Natural killer cell treated with Interleukin-12 subunit alpha and Interleukin-12 subunit beta and Interleukin-15 and Interleukin-18, amount 100 ng/mL, for 72 hours (primary cell): ENCODE results near the gene CTNND1. TPM values are rescaled to one million over a fixed set of nuclear protein-coding genes. Genes with fewer than 3 reads are reported as not detected.

Experiments
- ATAC-seq, 2 donors: fragments of 150-1000 bp; cut with Tn5 transposase in 1 of 2; sonication (Bioruptor Pico), chemical (Tn5 transposase) in 1 of 2; 2 replicates each; pipeline ENCODE4 v1.10.0; 2021
- DNase-seq: peaks from one replicate; pipeline ENCODE4 v3.0.0; 2022; ENCODE audit warnings: low spot score
- H3K27ac Mint-ChIP-seq, 2 donors: 1 replicate in 1 of 2; 2 replicates in 1 of 2; pipeline ENCODE4 v1.8.0; 2022; ENCODE audit warnings: mixed read lengths in 2 of 2, mild to moderate bottlenecking in 1 of 2, moderate library complexity in 1 of 2
- H3K27me3 Mint-ChIP-seq, 2 donors: 1 replicate in 1 of 2; 2 replicates in 1 of 2; pipeline ENCODE4 v1.8.0; 2022; ENCODE audit warnings: mixed read lengths in 2 of 2
- H3K36me3 Mint-ChIP-seq: one replicate; pipeline ENCODE4 v1.8.0; 2022; ENCODE audit warnings: mixed read lengths
- H3K4me1 Mint-ChIP-seq, 2 donors: 1 replicate in 1 of 2; 2 replicates in 1 of 2; pipeline ENCODE4 v1.8.0; 2022; ENCODE audit warnings: low read depth in 2 of 2, mixed read lengths in 2 of 2, mild to moderate bottlenecking in 1 of 2
- H3K4me3 Mint-ChIP-seq: one replicate; pipeline ENCODE4 v1.8.0; 2022; ENCODE audit warnings: mixed read lengths
- H3K9me3 Mint-ChIP-seq: 2 replicates; pipeline ENCODE4 v1.8.0; 2022; ENCODE audit warnings: mixed read lengths
- total RNA-seq, 2 donors: library from RNA; stranded (reverse); gene quantifications; one replicate each; pipeline ENCODE4 v1.2.3, GENCODE V29; 2022

CTNND1 gene
- total RNA-seq, 2 donors from 2014 or later, result 9.2 to 10.6 TPM

DNA sequence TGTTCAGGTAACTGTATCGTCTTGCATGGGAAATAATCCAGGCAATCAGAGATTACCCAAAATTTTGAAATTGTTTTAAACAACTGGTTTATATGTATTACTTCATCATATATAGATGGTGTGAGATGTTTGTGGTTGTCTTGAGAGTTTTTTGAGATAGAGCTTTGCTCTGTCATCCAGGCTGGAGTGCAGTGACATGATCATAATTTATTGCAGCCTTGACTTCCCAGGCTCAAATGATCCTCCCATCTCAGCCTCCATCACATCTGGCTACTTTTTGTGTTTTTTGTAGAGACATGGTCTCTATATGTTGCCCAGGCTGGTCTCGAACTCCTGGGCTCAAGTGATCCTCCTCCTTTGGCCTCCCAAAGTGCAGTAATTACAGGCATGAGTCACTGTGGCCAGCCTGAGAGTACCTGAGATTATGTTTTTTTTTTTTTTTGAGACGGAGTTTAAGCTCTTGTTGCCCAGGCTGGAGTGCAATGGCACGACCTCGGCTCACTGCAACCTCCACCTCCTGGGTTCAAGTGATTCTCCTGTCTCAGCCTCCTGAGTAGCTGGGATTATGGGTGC, 11.5 kb downstream of the CTNND1 start:
- H3K27ac Mint-ChIP-seq, result no peak overlapping the region
- H3K36me3 Mint-ChIP-seq, result no peaks in the 10 kb centered on the region
- no peaks in the 10 kb centered on the region for H3K9me3 Mint-ChIP-seq
- DNase-seq (no peak), ATAC-seq (no peak)
- no peaks in the 10 kb centered on the region for H3K27me3 Mint-ChIP-seq
- peaks cover 8 to 16% of the 10 kb centered on the region in 2 donors for H3K4me1 Mint-ChIP-seq
- H3K4me3 Mint-ChIP-seq, result no peak overlapping the region

DNA sequence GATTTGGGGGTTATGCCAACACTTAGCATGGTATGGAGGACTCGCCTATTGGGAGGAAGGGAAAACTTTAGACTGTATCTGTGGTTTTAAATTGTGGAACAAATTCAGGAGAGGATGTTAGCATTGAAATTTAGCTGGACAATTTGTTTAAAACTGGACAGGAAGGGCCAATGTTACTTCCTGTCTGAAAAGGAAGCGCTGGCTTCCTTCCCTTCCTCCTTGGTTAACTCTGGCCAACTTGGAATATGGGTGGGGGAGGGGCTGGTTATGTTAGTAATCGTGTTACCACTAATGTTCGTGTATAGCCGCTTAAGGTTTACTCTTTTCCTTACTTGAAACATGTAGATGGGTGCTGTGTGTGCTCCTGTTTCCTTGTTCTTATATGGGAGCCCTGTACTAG, 13.9 kb downstream of the CTNND1 start:
- Mint-ChIP-seq H3K4me1 (peaks cover 8 to 16% of the 10 kb centered on the region in 2 donors), H3K27me3 (no peaks in the 10 kb centered on the region), H3K36me3 (no peaks in the 10 kb centered on the region), H3K27ac (no peak overlapping the region), H3K4me3 (no peak overlapping the region), H3K9me3 (no peaks in the 10 kb centered on the region)
- ATAC-seq (no peak), DNase-seq (no peak)

- H3K4me3 Mint-ChIP-seq, result no peak overlapping the region
- H3K27ac Mint-ChIP-seq, result no peak overlapping the region
- peaks cover 8 to 16% of the 10 kb centered on the region in 2 donors for H3K4me1 Mint-ChIP-seq
- no peaks in the 10 kb centered on the region for H3K36me3 Mint-ChIP-seq
- no peak for ATAC-seq
- H3K27me3 Mint-ChIP-seq, result no peaks in the 10 kb centered on the region
- no peaks in the 10 kb centered on the region for H3K9me3 Mint-ChIP-seq
- DNase-seq, result no peak
Measured at GRCh38 chr11:57776031-57776521, 14.5 kb downstream of the CTNND1 start.

- Mint-ChIP-seq H3K27me3 (no peaks in the 10 kb centered on the region), H3K4me1 (peaks cover 8 to 16% of the 10 kb centered on the region in 2 donors), H3K4me3 (no peak overlapping the region), H3K36me3 (no peaks in the 10 kb centered on the region), H3K9me3 (no peaks in the 10 kb centered on the region), H3K27ac (no peak overlapping the region)
- DNase-seq (no peak), ATAC-seq (no peak)
Measured at GRCh38 chr11:57776577-57777210, 15.1 kb downstream of the CTNND1 start.

DNA sequence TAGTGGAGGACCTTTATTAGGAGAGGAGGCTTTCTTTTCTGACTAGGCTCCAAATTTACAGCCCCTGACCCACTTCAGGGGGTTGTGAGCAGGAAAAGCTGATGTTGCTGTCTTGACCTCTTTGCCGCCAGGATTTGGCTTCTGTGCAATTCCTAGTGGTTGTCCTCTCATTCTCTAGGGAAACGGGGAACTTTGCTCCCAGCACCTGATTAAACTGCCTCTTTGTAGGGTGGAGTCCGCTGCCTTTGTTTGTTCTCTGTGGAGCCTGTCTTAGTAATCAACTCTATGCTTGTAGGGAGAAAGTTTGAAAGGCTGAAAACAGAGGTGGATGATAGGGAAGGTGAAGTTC, 16.3 kb downstream of the CTNND1 start:
- peak overlapping the region in 1 of 2 donors; percentile 7 for H3K27ac Mint-ChIP-seq
- H3K27me3 Mint-ChIP-seq, result no peaks in the 10 kb centered on the region
- no peak overlapping the region for H3K4me3 Mint-ChIP-seq
- ATAC-seq (no peak), DNase-seq (no peak)
- H3K36me3 Mint-ChIP-seq, result no peaks in the 10 kb centered on the region
- H3K9me3 Mint-ChIP-seq, result no peaks in the 10 kb centered on the region
- H3K4me1 Mint-ChIP-seq, result peaks cover 8 to 16% of the 10 kb centered on the region in 2 donors

GRCh38 chr11:57778318-57779037, 16.9 kb downstream of the CTNND1 start:
- ATAC-seq, result no peak
- Mint-ChIP-seq H3K27me3 (no peaks in the 10 kb centered on the region), H3K36me3 (no peaks in the 10 kb centered on the region), H3K9me3 (no peaks in the 10 kb centered on the region), H3K27ac (peak overlapping the region in 1 of 2 donors; percentile 7), H3K4me3 (no peak overlapping the region), H3K4me1 (peaks cover 8 to 16% of the 10 kb centered on the region in 2 donors)
- DNase-seq, result no peak

- ATAC-seq (no peak), DNase-seq (no peak)
- Mint-ChIP-seq H3K36me3 (no peaks in the 10 kb centered on the region), H3K9me3 (no peaks in the 10 kb centered on the region), H3K4me3 (no peak overlapping the region), H3K27ac (no peak overlapping the region), H3K4me1 (peaks cover 8 to 16% of the 10 kb centered on the region in 2 donors), H3K27me3 (no peaks in the 10 kb centered on the region)
Measured at GRCh38 chr11:57779276-57779675, 17.7 kb downstream of the CTNND1 start.

GRCh38 chr11:57781529-57781943, 19.9 kb downstream of the CTNND1 start:
- ATAC-seq, result no peak
- H3K27me3 Mint-ChIP-seq, result no peaks in the 10 kb centered on the region

GRCh38 chr11:57785072-57785471, 23.5 kb downstream of the CTNND1 start:
- Mint-ChIP-seq H3K27ac (no peak overlapping the region), H3K4me1 (peaks cover 0 to 5% of the 10 kb centered on the region in 2 donors), H3K9me3 (no peaks in the 10 kb centered on the region), H3K27me3 (no peaks in the 10 kb centered on the region), H3K36me3 (no peaks in the 10 kb centered on the region), H3K4me3 (no peak overlapping the region)
- no peak for ATAC-seq
- DNase-seq, result no peak

More at GRCh38 chr11:57781529-57781943, 19.9 kb downstream of the CTNND1 start:
- Mint-ChIP-seq H3K4me3 (no peak overlapping the region), H3K36me3 (no peaks in the 10 kb centered on the region), H3K4me1 (peaks cover 0 to 2% of the 10 kb centered on the region in 2 donors), H3K27ac (no peak overlapping the region), H3K9me3 (no peaks in the 10 kb centered on the region)
- no peak for DNase-seq

DNA sequence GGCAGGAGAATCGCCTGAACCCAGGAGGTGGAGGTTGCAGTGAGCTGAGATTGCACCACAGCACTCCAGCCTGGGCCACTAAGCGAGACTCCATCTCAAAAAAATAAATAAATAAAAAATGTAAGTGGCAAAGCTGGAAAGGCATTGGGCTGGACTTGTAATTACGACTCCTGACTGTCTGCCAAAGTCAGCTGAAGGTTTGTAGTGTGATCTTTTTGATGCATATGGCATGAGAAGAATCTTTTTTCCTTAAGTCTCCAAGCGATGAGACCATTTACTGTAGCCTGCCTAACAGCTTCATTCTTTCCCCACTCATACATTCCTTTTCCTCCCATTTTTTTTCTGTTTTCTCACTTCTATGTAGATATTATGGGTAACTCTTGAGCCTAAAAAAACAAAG, 24.8 kb downstream of the CTNND1 start:
- Mint-ChIP-seq H3K9me3 (no peaks in the 10 kb centered on the region), H3K36me3 (no peaks in the 10 kb centered on the region), H3K27ac (no peak overlapping the region), H3K4me3 (no peak overlapping the region), H3K27me3 (no peaks in the 10 kb centered on the region), H3K4me1 (peaks cover 5 to 12% of the 10 kb centered on the region in 2 donors)
- DNase-seq, result no peak
- no peak for ATAC-seq

- Mint-ChIP-seq H3K27ac (no peak overlapping the region), H3K9me3 (no peaks in the 10 kb centered on the region), H3K4me1 (peaks cover 12 to 18% of the 10 kb centered on the region in 2 donors), H3K36me3 (no peaks in the 10 kb centered on the region), H3K27me3 (no peaks in the 10 kb centered on the region), H3K4me3 (no peak overlapping the region)
- no peak for ATAC-seq
- DNase-seq, result no peak
Measured at GRCh38 chr11:57787006-57787604, 25.5 kb downstream of the CTNND1 start.

DNA sequence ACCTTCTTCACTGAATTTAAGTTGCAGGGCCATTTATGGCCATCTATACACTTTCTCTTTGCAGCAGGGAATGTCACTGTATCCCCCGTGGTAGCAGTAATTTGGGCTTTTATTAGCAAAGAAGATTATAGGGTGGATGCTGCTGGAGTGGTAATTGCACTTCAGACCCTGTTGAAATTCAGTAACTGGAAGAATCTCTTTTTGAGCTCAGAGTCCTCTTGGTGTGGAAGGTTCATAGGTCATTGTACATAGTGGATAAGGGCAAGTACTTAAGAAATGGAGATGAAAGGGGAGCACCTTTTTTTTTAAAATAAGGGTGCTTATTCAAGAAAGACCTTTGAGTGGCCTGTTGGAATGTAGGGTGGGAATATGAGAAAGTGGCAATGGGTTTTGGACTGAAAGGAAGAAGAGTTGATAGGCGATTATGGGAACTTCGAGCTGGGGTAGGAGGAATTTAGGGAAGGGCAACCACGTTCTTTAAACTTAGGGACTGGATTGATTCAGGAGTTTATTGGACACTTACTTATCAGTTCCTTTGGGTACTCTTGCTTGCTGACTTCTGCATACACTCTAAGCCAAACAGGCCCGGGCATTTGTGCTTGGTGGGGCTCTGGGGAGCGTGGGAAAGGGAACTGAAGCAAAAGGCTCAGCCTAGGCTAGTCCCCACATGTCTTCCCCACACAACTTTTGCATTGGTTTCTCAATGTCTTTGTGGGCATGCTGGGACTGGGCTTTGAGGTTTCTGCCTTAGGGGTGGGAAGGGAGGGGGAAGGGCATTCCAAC, 26.5 kb downstream of the CTNND1 start:
- H3K4me3 Mint-ChIP-seq, result no peak overlapping the region
- no peaks in the 10 kb centered on the region for H3K9me3 Mint-ChIP-seq
- H3K36me3 Mint-ChIP-seq, result no peaks in the 10 kb centered on the region
- peaks cover 19 to 28% of the 10 kb centered on the region in 2 donors for H3K4me1 Mint-ChIP-seq
- no peak for ATAC-seq
- no peaks in the 10 kb centered on the region for H3K27me3 Mint-ChIP-seq
- DNase-seq, result no peak
- H3K27ac Mint-ChIP-seq, result no peak overlapping the region

DNA sequence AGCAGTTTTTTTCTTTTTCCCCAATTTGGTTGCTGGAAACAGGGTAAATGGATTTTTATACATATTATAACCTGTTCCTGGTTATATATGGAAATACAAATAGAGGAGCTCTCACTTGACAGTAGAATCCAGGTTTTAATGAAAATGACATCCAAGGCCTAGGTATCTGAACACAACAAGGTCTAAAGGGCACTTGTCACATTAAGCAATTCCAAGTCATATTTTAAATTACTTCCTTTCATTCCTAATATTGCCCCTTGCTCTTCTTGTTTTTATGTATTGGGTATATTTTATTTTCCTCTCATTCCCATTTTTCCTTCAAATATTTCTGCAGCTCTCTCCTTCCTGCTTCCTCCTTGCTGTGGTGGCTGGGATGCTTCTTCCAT, 27.1 kb downstream of the CTNND1 start:
- Mint-ChIP-seq H3K36me3 (no peaks in the 10 kb centered on the region), H3K27me3 (no peaks in the 10 kb centered on the region), H3K27ac (no peak overlapping the region)

More for the DNA sequence above, 27.1 kb downstream of the CTNND1 start:
- no peaks in the 10 kb centered on the region for H3K9me3 Mint-ChIP-seq
- H3K4me3 Mint-ChIP-seq, result no peak overlapping the region
- H3K4me1 Mint-ChIP-seq, result peaks cover 24 to 33% of the 10 kb centered on the region in 2 donors
- ATAC-seq (no peak), DNase-seq (no peak)
